ENCODE results near the gene TRDN.
"Not testable (repeated sequence)": the region's sequence is repeated elsewhere in the genome, so short reads cannot be mapped to it uniquely, and the experiment has no call there.

Gene TRDN

GRCh38 chr6:123276546-123276980, 360.2 kb downstream of the TRDN start:
- DNase-seq (ENCODE audit: low spot score): no peak

GRCh38 chr6:123263981-123264380, 372.8 kb downstream of the TRDN start:
- no peak for DNase-seq (ENCODE audit: low spot score)

GRCh38 chr6:123240626-123241025, 396.1 kb downstream of the TRDN start:
- no peak for DNase-seq (ENCODE audit: low spot score)

DNA sequence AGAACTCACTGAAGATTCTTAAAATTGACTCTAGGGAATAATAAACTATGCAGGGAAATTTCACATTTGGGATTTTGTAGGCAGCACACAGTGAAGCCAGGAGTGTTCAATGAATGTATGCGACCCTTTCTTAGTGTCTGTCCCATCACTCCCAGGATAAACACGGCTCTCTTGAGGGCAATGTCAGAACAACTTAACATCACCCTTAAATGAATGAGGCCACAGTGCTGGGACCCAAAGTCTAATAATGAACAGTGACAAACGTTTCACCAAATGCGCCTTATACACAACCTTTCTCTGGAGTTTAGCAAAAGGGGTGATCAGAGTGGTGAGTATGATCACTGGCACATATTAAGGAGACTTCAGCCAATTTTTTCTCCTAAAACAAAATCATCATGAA, 403.4 kb downstream of the TRDN start:
- no peak for DNase-seq (ENCODE audit: low spot score)

DNA sequence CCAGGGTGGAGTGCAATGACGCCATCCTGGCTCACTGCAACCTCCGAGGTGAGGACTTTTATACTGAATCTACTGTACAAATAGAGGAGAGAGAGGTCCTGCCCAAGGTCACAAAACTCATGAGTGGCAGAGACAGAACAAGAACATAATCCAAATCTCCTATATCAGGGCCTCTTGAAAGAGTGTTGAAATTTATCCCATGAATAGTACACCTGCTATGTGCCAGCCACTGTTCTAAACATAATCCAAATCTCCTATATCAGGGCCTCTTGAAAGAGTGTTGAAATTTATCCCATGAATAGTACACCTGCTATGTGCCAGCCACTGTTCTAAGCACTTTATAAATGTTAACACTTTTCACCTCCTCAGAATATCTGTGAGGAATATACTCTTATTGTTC, 409.0 kb downstream of the TRDN start:
- not testable (repeated sequence) for DNase-seq (ENCODE audit: low spot score)

- no peak for DNase-seq (ENCODE audit: low spot score)
These were observed 410.4 kb downstream of the TRDN start for GRCh38 chr6:123226398-123226797.

DNA sequence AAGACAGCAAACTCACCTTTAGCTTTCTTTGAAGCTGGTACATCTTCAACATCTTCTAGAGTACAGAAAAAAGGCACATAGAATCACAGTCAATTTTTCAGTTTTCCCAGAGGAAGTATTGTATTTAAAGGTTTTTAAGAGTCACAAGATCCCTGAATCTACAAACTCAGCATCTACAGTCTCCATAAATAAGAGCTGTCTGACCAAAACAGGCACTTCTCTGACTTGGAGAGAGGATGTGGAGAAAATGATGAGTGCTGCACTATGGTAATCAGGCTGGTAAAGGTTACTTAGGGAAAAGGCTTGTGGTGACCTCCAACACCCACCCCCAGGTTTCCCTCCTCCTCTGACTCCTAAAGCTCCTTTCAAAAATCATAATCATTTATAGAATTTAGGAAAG, 412.7 kb downstream of the TRDN start:
- no peak for DNase-seq (ENCODE audit: low spot score)

- DNase-seq (ENCODE audit: low spot score): no peak
These were observed 413.3 kb downstream of the TRDN start for GRCh38 chr6:123223461-123223860.

DNA sequence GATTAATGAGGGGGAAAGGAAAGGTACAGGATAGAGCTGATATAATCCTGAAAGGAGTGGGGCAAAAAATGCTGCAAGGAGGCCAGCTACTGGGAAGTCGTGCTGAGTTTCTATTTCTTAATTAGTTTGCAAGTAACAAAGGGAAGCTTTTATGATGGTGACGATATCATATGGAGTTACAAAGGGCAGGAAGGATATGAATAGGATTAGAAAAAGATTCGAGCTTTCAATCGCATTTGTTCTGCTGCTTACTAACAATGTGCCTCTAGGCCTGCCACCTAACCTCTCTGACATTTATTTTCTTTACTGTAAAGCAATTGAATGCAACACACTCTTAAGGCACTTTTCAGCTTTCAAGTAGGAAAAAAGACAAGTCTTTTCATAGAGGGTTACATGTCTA, 421.5 kb downstream of the TRDN start:
- no peak for DNase-seq (ENCODE audit: low spot score)

- DNase-seq (ENCODE audit: low spot score): no peak
These were observed 422.3 kb downstream of the TRDN start for GRCh38 chr6:123214433-123214832.

DNA sequence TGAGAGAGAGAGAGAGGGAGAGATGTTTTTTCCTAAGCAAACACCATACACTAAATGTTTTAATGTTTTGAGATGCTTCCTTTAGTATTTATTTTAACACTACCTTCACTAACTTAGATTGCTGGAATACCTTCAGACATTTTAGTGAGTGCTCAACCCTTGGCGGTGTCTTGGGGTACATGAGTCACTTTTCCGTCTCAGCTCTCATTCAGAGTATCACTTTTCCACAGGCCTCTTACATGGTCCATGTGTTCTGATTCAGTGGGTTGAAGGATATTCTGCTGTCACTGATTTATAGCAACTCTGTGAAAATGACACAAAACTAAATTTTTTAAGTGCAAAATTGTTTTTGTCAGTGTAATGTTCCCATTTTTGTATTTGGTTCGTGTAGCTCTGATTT, 422.8 kb downstream of the TRDN start:
- no peak for DNase-seq (ENCODE audit: low spot score)

DNA sequence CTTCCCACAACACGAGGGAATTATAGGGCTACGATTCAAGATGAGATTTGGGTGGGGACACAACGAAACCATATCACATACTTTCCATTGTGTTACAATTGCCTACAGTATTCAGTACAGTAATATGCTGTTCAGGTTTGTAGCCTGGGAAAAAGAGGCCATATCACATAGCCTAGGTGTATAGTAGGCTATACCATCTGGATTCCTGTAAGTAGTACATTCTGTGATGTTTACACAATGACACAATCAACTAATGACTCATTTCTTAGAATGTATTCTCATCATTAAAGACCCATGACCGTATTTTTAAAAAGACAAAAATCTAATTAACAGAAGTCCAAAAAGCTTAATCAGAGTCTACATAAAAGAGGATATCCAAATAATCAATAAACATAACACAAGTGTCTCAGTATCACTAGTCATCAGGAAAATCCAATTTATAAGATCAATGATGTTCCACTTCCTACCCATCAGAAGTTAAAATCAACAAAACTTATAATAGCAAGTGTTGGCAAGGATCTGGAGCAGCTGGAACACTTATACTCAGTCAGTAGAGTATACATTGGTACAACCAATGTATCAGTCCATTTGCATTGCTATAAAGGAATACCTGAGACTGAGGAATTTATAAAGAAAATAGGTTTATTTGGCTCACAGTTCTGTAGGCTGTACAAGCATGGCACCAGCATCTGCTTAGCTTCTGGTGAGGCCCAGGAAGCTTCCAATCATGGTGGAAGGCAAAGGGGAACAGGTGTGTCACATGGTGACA, 424.8 kb downstream of the TRDN start:
- no peak for DNase-seq (ENCODE audit: low spot score)

DNA sequence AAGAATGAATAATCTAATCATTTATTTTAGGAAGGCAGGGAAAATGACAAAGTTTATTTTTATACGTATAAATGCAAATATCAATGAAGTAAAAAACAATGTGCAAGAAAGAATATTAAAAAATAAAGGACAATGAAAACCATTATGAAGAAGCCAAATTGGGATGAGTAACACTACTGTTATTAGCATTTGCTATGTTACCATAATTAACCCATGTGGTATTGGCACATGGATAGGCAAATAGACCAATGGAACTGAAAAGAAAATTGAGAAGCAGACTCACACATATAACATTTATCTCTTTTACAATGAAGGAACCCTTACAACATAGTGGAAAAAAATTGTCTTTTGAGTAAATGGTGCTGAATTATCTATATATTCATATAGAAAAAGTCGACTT, 426.1 kb downstream of the TRDN start:
- no peak for DNase-seq (ENCODE audit: low spot score)

DNA sequence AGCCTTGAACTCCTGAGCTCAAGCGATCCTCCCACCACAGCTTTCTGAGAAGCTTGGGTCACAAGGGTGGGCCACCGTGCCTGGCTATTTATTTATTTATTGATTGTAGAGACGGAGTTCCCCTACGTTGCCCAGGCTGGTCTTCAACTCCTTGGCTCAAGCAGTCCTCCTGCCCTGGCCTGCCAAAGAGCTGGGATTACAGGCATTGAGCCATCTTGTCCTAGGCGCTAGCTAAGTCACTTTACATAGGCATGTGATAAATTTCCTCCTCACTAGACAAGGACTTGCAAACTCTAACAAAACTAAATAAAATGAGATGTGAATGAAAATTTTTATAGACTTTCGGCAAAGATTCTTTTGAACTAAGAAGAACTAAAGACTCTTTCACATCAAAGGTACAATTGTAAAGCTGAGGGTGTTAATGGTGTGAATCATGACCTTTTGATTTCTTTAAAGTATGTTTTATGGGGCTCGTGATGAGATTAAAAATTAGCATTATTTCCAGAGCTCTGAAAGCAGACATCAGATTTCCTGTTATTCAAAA, 428.7 kb downstream of the TRDN start:
- DNase-seq (ENCODE audit: low spot score): no peak

DNA sequence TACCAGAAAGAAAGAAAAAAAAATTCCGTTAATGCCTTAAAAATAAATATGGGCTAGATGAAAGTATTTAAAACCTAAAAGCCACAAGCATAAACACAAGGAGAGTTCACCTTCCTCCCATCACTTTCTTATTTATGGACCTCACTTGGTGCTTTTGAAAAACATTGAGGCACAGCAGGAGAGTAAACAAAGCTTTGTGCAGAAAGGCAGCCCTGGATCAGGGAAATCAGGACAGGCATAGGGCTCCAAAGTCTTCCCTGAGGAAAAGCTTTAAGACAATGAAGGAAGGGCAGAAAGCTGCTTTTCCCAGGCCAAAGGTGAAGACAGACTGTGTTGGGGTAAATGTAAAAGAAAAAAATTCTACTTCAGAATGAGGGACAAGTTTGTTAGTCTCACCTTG, 432.8 kb downstream of the TRDN start:
- DNase-seq (ENCODE audit: low spot score): no peak

- no peak for DNase-seq (ENCODE audit: low spot score)
These were observed 434.8 kb downstream of the TRDN start for GRCh38 chr6:123201869-123202372.

DNA sequence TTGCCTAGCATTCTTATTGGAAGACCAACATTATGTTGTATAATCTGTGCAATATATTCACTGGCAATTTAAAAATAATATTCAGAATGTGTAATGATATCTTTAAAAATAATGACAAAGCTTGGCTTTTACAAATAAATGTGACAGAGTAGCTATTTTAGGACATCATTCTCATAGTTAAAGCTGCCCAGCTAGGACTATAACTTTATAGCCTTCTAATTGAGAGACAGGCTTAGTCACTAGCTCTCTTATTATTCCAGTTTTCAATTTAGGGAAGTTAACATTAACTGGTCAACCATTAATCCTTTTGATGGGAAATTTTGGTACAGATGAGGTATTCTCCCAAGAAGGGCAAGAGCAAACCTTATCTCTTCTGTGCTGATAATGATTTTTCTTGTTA, 443.5 kb downstream of the TRDN start:
- no peak for DNase-seq (ENCODE audit: low spot score)

DNA sequence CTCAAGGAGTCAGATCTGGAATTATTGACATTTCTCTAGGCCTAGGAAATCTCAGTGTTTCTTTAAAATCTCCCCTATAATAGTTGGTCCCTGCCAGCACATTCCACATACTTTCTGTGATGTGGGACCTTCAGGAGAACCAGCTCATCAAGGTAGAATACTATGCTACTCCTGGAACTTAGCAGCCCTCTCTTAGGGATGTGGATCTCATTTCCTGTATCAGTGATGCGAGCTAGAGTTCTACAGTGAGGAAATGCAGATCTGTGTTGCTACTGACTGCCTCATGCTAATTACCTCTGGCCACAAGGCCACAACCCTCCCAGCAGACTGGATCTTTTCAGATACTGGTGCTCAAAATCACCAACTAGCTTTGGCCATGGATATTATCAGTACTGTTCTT, 446.9 kb downstream of the TRDN start:
- no peak for DNase-seq (ENCODE audit: low spot score)

- no peak for DNase-seq (ENCODE audit: low spot score)
These were observed 453.8 kb downstream of the TRDN start for GRCh38 chr6:123182998-123183397.

- DNase-seq (ENCODE audit: low spot score): no peak
These were observed 460.0 kb downstream of the TRDN start for GRCh38 chr6:123176706-123177105.

- DNase-seq (ENCODE audit: low spot score): no peak
These were observed 465.2 kb downstream of the TRDN start for GRCh38 chr6:123171341-123172115.

DNA sequence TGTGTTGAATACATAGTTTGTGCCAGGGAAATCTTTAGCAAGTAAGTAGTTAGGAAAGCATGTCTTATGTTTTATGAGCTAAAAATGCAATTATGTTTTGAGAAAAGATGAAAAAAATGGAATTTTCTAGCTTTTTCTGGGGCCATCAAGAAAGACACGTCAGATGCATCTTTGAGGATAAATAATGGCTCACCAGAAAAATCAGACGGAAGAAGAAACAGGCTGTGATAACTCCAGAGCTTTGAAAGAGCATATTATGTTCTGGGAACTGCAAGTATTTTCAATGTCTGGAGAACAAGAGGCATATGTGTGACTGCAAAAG, 467.0 kb downstream of the TRDN start:
- no peak for DNase-seq (ENCODE audit: low spot score)

All from D341Med (cell line).